Measurements from ENCODE around the gene PCIF1.
A peak's percentile ranks its signal among the peaks of the same experiment; 100 is the strongest.
"Not testable (repeated sequence)": the region's sequence is repeated elsewhere in the genome, so short reads cannot be mapped to it uniquely, and the experiment has no call there.

Gene PCIF1

GRCh38 chr20:45924391-45925261 lies 9.9 kb upstream of the PCIF1 start:
- DNase-seq (ENCODE audit: low spot score): no peak

DNA sequence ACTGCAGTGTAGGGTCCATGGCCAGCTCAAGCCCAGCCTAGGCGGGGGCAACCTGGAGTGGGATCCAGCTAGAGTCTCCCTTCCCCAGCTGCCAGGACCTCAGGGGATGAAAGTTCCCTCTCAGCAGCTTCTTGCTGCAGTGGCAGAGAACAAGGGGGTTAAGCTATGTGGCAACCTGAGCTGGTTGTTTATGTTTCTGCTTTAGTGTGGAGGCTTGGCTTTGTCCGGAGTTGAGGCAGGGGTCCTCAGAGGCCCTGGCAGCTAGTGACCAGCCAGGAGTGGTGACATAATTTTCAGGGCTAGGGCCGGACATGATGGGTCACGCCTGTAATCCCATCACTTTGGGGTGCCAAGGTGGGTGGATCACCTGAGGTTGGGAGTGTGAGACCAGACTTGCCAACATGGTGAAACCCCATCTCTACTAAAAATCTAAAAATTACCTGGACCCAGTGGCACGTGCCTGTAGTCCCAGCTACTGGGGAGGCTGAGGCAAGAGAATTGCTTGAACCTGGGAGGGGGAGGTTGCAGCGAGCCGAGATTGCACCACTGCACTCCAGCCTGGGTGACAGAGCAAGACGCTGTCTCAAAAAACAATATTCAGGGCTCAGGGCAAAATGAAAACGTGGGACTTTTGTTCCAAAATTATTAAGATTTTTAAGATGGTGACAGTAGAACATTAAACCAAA lies 8.5 kb upstream of the PCIF1 start:
- no peak for DNase-seq (ENCODE audit: low spot score)

- no peak for DNase-seq (ENCODE audit: low spot score)
Observed at GRCh38 chr20:45926731-45927070, 7.8 kb upstream of the PCIF1 start.

GRCh38 chr20:45927071-45927878 lies 7.2 kb upstream of the PCIF1 start:
- DNase-seq (ENCODE audit: low spot score): no peak

- not testable (repeated sequence) for DNase-seq (ENCODE audit: low spot score)
Observed at GRCh38 chr20:45931680-45932079, 2.8 kb upstream of the PCIF1 start.

DNA sequence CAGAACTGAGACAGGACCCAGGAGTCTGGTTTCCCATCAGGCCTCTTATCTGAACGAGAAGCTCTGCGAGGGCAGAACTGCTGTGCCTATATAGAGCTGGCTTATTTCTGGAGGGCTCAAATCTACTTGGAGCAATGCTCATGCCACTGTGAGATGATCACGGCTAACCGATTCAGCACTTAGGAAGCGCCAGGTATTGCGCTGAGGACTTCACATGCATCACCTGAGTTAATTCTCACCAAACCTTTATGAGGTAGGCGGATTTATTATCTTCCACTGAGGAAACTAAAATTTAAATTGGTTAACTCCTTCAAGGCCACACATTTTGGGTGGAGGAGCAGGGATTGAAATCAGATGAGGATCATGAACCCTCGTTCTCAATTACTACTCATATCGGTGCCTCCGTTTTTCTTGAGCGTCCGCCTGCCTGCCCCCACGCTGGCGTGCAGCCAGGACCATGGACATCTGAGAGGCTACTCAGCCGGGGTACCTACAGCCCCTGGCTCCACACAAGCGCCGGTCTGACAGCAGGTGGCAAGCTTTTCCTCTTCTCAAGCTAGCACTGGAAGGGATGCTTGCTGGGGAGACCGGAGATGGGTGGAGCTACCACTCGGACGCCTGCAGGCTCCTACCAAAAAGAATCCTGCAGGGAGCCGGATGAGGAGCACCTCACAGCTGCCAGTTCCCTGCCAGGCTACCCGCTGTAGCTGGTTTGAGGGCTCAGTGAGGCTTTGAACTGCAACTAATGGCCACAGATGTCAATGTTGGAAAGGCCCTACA lies 1.0 kb upstream of the PCIF1 start:
- DNase-seq (ENCODE audit: low spot score): peak; percentile 85

- no peak for DNase-seq (ENCODE audit: low spot score)
Observed at GRCh38 chr20:45934046-45934585, 367 bp upstream of the PCIF1 start.

DNA sequence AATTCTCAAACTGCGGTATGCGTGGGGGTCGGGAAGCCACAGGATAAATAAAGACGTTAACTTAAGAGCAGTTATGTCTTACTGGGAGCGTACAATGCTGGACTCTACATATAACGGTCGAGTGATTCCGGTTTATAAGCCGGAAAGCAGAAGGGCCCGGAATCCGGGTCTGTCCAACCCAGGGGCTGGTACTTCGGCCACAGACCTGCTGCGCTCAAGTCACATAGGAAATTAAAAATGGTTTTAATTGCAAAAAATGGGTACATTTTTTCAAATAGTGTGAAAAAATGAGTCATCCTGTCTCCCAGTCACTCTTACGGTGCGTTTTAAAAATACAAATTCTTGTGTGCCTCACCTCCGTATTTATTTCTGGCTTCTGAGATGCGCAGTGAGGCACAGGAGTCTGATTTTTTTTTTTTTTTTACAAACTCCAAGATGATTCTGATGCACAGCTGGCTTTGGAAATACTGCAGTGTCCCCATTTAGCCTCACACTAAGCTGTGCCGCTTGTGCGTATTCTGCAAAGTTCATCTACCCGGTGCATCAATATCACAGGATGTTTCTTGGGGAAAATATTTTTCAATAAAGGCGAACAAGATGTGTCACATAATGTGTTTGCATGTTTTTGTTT lies 1.0 kb downstream of the PCIF1 start:
- no peak for DNase-seq (ENCODE audit: low spot score)

GRCh38 chr20:45937765-45938164 lies 3.3 kb downstream of the PCIF1 start:
- no peak for DNase-seq (ENCODE audit: low spot score)

- DNase-seq (ENCODE audit: low spot score): peak; percentile 60
Observed at GRCh38 chr20:45938727-45939438, 4.4 kb downstream of the PCIF1 start.

GRCh38 chr20:45940053-45940452 lies 5.6 kb downstream of the PCIF1 start:
- no peak for DNase-seq (ENCODE audit: low spot score)

DNA sequence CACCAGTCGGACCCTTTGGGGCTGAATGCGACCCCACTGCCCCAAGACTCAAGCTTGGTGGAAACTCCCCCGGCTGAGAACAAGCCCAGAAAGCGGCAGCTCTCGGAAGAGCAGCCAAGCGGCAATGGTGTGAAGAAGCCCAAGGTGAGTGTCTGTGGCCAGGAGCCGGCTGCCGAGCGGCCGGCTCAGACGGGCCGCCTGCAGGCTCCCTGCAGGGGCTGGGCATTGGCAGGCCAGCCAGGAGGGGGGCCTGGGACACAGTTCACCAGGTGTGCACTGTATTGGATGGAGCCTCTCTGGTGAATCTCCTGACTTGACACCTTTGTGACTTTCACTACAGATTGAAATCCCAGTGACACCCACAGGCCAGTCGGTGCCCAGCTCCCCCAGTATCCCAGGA lies 6.0 kb downstream of the PCIF1 start:
- DNase-seq (ENCODE audit: low spot score): no peak

DNA sequence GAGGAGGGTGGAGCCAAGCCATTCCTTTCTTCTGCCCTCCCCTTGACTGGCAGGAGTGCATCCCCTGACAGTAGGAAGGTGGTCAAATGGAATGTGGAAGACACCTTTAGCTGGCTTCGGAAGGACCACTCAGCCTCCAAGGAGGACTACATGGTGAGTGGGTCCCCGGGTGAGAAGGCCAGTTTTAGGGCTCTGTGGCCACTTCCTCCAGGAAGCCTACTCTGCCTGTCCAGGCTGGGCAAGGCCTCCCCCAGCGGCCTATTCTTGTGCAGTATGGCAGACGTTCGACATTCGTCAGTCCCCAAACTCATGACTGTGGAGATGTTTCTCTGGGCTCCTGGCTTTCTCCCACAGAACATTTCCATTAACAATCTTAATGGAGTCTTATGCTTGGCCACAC lies 9.1 kb downstream of the PCIF1 start:
- no peak for DNase-seq (ENCODE audit: low spot score)

- DNase-seq (ENCODE audit: low spot score): no peak
Observed at GRCh38 chr20:45944151-45944964, 9.9 kb downstream of the PCIF1 start.

GRCh38 chr20:45944965-45945677 lies 10.6 kb downstream of the PCIF1 start:
- DNase-seq (ENCODE audit: low spot score): no peak

- no peak for DNase-seq (ENCODE audit: low spot score)
Observed at GRCh38 chr20:45945678-45946148, 11.2 kb downstream of the PCIF1 start.

DNA sequence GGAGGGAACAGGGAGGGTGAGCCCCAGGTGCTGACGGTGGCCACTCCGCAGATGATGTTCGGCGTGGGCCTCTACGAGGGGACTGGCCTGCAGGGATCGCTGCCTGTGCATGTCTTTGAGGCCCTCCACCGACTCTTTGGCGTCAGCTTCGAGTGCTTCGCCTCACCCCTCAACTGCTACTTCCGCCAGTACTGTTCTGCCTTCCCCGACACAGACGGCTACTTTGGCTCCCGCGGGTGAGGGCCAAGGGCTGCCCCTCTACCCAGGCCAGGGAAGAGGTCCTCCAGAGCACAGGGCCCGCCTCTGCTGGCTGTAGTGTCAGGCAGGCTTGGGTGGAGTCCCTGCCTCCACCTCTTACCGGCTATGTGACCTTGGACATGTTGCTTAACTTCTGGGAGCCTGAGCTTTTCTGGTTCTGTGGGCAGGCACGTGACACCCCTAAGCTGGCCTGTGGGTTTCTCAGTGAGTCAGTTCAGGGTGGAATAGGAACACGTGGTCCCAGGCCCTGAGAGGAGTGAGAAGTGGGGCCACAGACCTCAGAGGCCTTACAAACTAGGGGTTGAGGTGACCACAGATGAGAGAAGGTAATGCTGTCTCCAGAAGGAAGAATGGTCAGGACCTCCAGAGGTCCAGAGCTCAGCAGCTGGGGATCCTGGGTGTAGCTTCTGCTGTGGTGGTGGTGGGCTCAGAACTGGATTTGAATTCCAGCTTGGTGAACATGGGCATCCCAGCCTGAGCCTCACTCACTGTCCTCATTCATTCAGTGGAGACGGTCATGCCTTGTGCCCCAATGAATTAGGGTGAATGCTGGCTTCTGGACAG lies 11.9 kb downstream of the PCIF1 start:
- no peak for DNase-seq (ENCODE audit: low spot score)

Measured in ecto neural progenitor cell (in vitro differentiated cells).